ENCODE measurements around the gene GPS1.

The GPS1 gene

GRCh38 chr17:82084373-82085030 is 32.8 kb downstream of the GPS1 start:
- TF ChIP-seq CTCF (IDR thresholded peaks at IDR 0.05), result no peak

- no peak for TF ChIP-seq CTCF (IDR thresholded peaks at IDR 0.05)
These were observed 33.5 kb downstream of the GPS1 start for GRCh38 chr17:82085031-82085861.

GRCh38 chr17:82085931-82086764 is 34.5 kb downstream of the GPS1 start:
- no peak for TF ChIP-seq CTCF (IDR thresholded peaks at IDR 0.05)

GRCh38 chr17:82086941-82087906 is 35.5 kb downstream of the GPS1 start:
- TF ChIP-seq CTCF (IDR thresholded peaks at IDR 0.05), result no peak

- TF ChIP-seq CTCF (IDR thresholded peaks at IDR 0.05), result no peak
These were observed 36.5 kb downstream of the GPS1 start for GRCh38 chr17:82087961-82088837.

GRCh38 chr17:82088838-82089722 is 37.4 kb downstream of the GPS1 start:
- TF ChIP-seq CTCF (IDR thresholded peaks at IDR 0.05), result no peak

Measured in LNCAP (cell line).